Measurements from ENCODE around the gene ARL14EP.

ARL14EP gene

GRCh38 chr11:30322826-30323710 is at the start of gene ARL14EP:
ARL14EP (plus strand) TSS chr11:30323104; CDS start chr11:30330949, 7,845 bp downstream.
- peak; percentile 92 for DNase-seq

GRCh38 chr11:30277176-30277575 is 45.7 kb upstream of the ARL14EP start:
- no peak for DNase-seq

- DNase-seq: no peak
Measured at GRCh38 chr11:30279796-30280195, 43.1 kb upstream of the ARL14EP start.

- no peak for DNase-seq
Measured at GRCh38 chr11:30281476-30282288, 41.2 kb upstream of the ARL14EP start.

- no peak for DNase-seq
Measured at GRCh38 chr11:30282289-30282631, 40.6 kb upstream of the ARL14EP start.

- no peak for DNase-seq
Measured at GRCh38 chr11:30284836-30285235, 38.1 kb upstream of the ARL14EP start.

GRCh38 chr11:30285416-30286121 is 37.3 kb upstream of the ARL14EP start:
- DNase-seq: no peak

- DNase-seq: no peak
Measured at GRCh38 chr11:30291331-30291730, 31.6 kb upstream of the ARL14EP start.

- DNase-seq: no peak
Measured at GRCh38 chr11:30292545-30292944, 30.4 kb upstream of the ARL14EP start.

GRCh38 chr11:30295178-30295885 is 27.6 kb upstream of the ARL14EP start:
- no peak for DNase-seq

- DNase-seq: no peak
Measured at GRCh38 chr11:30304620-30305019, 18.3 kb upstream of the ARL14EP start.

GRCh38 chr11:30310623-30311022 is 12.3 kb upstream of the ARL14EP start:
- no peak for DNase-seq

- DNase-seq: no peak
Measured at GRCh38 chr11:30311189-30311588, 11.7 kb upstream of the ARL14EP start.

GRCh38 chr11:30312243-30312642 is 10.7 kb upstream of the ARL14EP start:
- no peak for DNase-seq

GRCh38 chr11:30313580-30313979 is 9.3 kb upstream of the ARL14EP start:
- no peak for DNase-seq

GRCh38 chr11:30314625-30315024 is 8.3 kb upstream of the ARL14EP start:
- no peak for DNase-seq

GRCh38 chr11:30316237-30316636 is 6.7 kb upstream of the ARL14EP start:
- DNase-seq: no peak

- no peak for DNase-seq
Measured at GRCh38 chr11:30317030-30317429, 5.9 kb upstream of the ARL14EP start.

- no peak for DNase-seq
Measured at GRCh38 chr11:30321321-30321720, 1.6 kb upstream of the ARL14EP start.

GRCh38 chr11:30322191-30322590 is 713 bp upstream of the ARL14EP start:
- DNase-seq: no peak

- no peak for DNase-seq
Measured at GRCh38 chr11:30326114-30326778, 3.3 kb downstream of the ARL14EP start.

- DNase-seq: no peak
Measured at GRCh38 chr11:30326906-30327305, 4.0 kb downstream of the ARL14EP start.
